B cell (primary cell): ENCODE results near the gene PTPRT. TPM values are rescaled to one million over a fixed set of nuclear protein-coding genes. Genes with fewer than 3 reads are reported as not detected.

Experiments used
- ATAC-seq: fragments of 200-7000 bp; cut with Tn5 transposase; one replicate; pipeline ENCODE4 v1.10.0; 2021; ENCODE audit warnings: low read depth, mild to moderate bottlenecking, moderate number of reproducible peaks, moderate library complexity
- CTCF ChIA-PET: fragments of 350-600 bp; sonication (Branson Sonifier 250); formaldehyde crosslinking; loops from one replicate; lab custom pipeline; 2021; ENCODE audit warnings: antibody characterized with exemption, inconsistent platforms; lab: Charles Lee
- POLR2A ChIA-PET: fragments of 350-600 bp; sonication (Branson Sonifier 250); formaldehyde crosslinking; loops from one replicate; lab custom pipeline; 2021; ENCODE audit warnings: antibody characterized with exemption; lab: Charles Lee
- DNase-seq: peaks from one replicate; pipeline ENCODE4 v3.0.0; 2013
- H2AFZ ChIP-seq: 2 replicates; pipeline ENCODE4 v1.6.1; 2012; ENCODE audit warnings: mild to moderate bottlenecking, low read depth, low read length; ENCODE audit not compliant: insufficient read depth, poor library complexity, severe bottlenecking
- H3K27ac ChIP-seq, 2 donors: 1 replicate in 1 of 2; 2 replicates in 1 of 2; pipeline ENCODE4 v1.5.1; 2012 to 2013; ENCODE audit warnings: low read length in 2 of 2, mild to moderate bottlenecking in 2 of 2, moderate library complexity in 1 of 2
- H3K27me3 ChIP-seq, 4 experiments: fragments of 200-600 bp in 1 of 4; sonication (generic) in 1 of 4; replicated peaks in 1 of 4; 1 replicate in 2 of 4; 2 replicates in 2 of 4; pipeline versions ENCODE4 v1.6.1 to v1.7.0; 2013 to 2016; ENCODE audit warnings: low read length in 3 of 4, mild to moderate bottlenecking in 2 of 4, mixed read lengths in 1 of 4, moderate library complexity in 1 of 4; ENCODE audit not compliant: insufficient read depth in 4 of 4, control insufficient read depth in 3 of 4; ENCODE audit errors: control extremely low read depth in 1 of 4
- H3K36me3 ChIP-seq, 2 experiments: replicated peaks in 1 of 2; 1 replicate in 1 of 2; 2 replicates in 1 of 2; pipeline versions ENCODE4 v1.6.1 to v1.7.1; 2013; ENCODE audit warnings: low read length in 1 of 2; ENCODE audit not compliant: insufficient read depth in 2 of 2, control insufficient read depth in 1 of 2; ENCODE audit errors: control extremely low read depth in 1 of 2, extremely low read depth in 1 of 2
- H3K4me1 ChIP-seq, 2 donors: fragments of 200-600 bp in 1 of 2; sonication (generic) in 1 of 2; 1 replicate in 1 of 2; 2 replicates in 1 of 2; pipeline versions ENCODE4 v1.5.1 to v1.6.1; 2013 to 2017; ENCODE audit warnings: low read length in 2 of 2; ENCODE audit not compliant: control insufficient read depth in 2 of 2, insufficient read depth in 2 of 2
- H3K4me2 ChIP-seq: replicated peaks from 2 replicates; pipeline ENCODE3; 2012; ENCODE audit warnings: mild to moderate bottlenecking, low read depth, low read length; ENCODE audit not compliant: poor library complexity, severe bottlenecking
- H3K4me3 ChIP-seq, 5 experiments: fragments of 200-600 bp in 1 of 5; sonication (generic) in 1 of 5; 1 replicate in 3 of 5; 2 replicates in 2 of 5; pipeline versions ENCODE4 v1.5.1 to v1.7.0; 2011 to 2016; ENCODE audit warnings: low read length in 4 of 5, mild to moderate bottlenecking in 4 of 5, low read depth in 2 of 5, control low read depth in 1 of 5, moderate library complexity in 1 of 5; ENCODE audit not compliant: insufficient read depth in 1 of 5; ENCODE audit errors: control extremely low read depth in 1 of 5, extremely low read depth in 1 of 5
- H3K79me2 ChIP-seq: fragments of 200-600 bp; sonication (generic); one replicate; pipeline ENCODE4 v1.6.0; 2016; ENCODE audit warnings: low read length; ENCODE audit not compliant: control insufficient read depth, insufficient read depth
- H3K9ac ChIP-seq: fragments of 200-600 bp; sonication (generic); 2 replicates; pipeline ENCODE4 v1.6.1; 2017; ENCODE audit warnings: mild to moderate bottlenecking, low read length, moderate library complexity
- H3K9me3 ChIP-seq, 3 donors: one replicate each; pipeline versions ENCODE4 v1.6.1 to v1.7.1; 2013; ENCODE audit warnings: low read length in 2 of 3; ENCODE audit not compliant: control insufficient read depth in 2 of 3, insufficient read depth in 1 of 3; ENCODE audit errors: control extremely low read depth in 1 of 3
- H4K20me1 ChIP-seq: 2 replicates; pipeline ENCODE4 v1.6.0; 2012; ENCODE audit warnings: mild to moderate bottlenecking, low read length; ENCODE audit not compliant: insufficient read depth, control insufficient read depth, poor library complexity, severe bottlenecking
- H3K27ac Mint-ChIP-seq: one replicate; pipeline ENCODE4 v1.8.0; 2021; ENCODE audit warnings: mixed read lengths
- H3K27me3 Mint-ChIP-seq: one replicate; pipeline ENCODE4 v1.8.0; 2021; ENCODE audit warnings: mixed read lengths
- H3K4me1 Mint-ChIP-seq: one replicate; pipeline ENCODE4 v1.8.0; 2021; ENCODE audit warnings: mixed read lengths
- H3K4me3 Mint-ChIP-seq: one replicate; pipeline ENCODE4 v1.8.0; 2021; ENCODE audit warnings: mixed read lengths
- H3K9me3 Mint-ChIP-seq: one replicate; pipeline ENCODE4 v1.8.0; 2022; ENCODE audit warnings: mixed read lengths; ENCODE audit not compliant: insufficient read depth
- EZH2 ChIP-seq: IDR thresholded peaks from 2 replicates; pipeline ENCODE4 v1.6.1; 2012; ENCODE audit warnings: borderline replicate concordance, low read depth, mild to moderate bottlenecking, moderate library complexity, low read length; ENCODE audit not compliant: insufficient read depth, poor library complexity, severe bottlenecking
- WGBS: methylation state at CpG from one replicate; pipeline ENCODE4 v1.1.5; 2013; ENCODE audit warnings: missing lambda C conversion rate; ENCODE audit not compliant: insufficient coverage; 5-methylcytosine and 5-hydroxymethylcytosine counted together
- intact Hi-C: fragments of 100-400 bp; cut with micrococcal nuclease; formaldehyde crosslinking; loops from one replicate; pipeline ENCODE4 v1.10.0; 2022
- polyA plus RNA-seq: library from polyadenylated mRNA; depleted of rRNA; stranded (reverse); fragments of >200 nt; gene quantifications from 2 replicates; pipeline ENCODE4 v1.2.3, GENCODE V29; 2012
- total RNA-seq, 2 donors: library from RNA; stranded (reverse); fragments of 120-200 nt in 1 of 2; gene quantifications; 1 replicate in 1 of 2; 2 replicates in 1 of 2; pipeline versions ENCODE4 v1.2.3 to v1.2.4, GENCODE V29; 2013 to 2022
- TF ChIP-seq, protein P1 (sequence below): fragments of 200-600 bp; IDR thresholded peaks from one replicate; pipeline ENCODE4 v1.8.0; 2022; ENCODE audit warnings: antibody characterized with exemption, mild to moderate bottlenecking

The PTPRT gene
- total and polyA plus RNA-seq, 2 donors (not counting 1 experiment from before 2014, with no cell fraction given) = not detected

DNA sequence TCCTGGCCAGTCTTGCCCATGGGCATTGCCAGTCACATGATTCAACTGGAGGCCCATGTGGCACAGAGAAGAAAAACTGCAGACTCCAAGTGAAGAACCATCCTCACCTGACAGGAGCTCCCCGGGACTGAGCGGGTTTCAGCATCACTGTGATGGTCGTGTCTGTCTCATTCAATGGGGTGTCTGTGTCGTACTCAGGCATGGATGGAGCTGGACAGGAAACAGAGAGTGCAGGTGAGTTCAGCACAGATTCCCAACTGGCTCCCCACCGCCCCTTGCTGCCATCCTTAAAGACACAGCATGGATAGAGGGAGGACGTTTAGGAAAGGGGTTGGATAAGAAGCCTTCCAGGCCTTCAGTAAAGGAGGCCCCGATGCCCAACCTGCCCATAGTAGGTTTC, 839.2 kb downstream of the PTPRT start:
- intact Hi-C loops = no loop called here
- TF ChIP-seq, protein P1, sequence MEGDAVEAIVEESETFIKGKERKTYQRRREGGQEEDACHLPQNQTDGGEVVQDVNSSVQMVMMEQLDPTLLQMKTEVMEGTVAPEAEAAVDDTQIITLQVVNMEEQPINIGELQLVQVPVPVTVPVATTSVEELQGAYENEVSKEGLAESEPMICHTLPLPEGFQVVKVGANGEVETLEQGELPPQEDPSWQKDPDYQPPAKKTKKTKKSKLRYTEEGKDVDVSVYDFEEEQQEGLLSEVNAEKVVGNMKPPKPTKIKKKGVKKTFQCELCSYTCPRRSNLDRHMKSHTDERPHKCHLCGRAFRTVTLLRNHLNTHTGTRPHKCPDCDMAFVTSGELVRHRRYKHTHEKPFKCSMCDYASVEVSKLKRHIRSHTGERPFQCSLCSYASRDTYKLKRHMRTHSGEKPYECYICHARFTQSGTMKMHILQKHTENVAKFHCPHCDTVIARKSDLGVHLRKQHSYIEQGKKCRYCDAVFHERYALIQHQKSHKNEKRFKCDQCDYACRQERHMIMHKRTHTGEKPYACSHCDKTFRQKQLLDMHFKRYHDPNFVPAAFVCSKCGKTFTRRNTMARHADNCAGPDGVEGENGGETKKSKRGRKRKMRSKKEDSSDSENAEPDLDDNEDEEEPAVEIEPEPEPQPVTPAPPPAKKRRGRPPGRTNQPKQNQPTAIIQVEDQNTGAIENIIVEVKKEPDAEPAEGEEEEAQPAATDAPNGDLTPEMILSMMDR = no peak
- TF ChIP-seq EZH2 = no peak
- no peaks in the 10 kb centered on the region for H3K27me3 ChIP-seq
- H3K9me3 ChIP-seq = no peaks in the 10 kb centered on the region
- H3K4me3 Mint-ChIP-seq = no peak overlapping the region
- no peak overlapping the region for H3K27ac Mint-ChIP-seq
- DNase-seq = no peak
- no peaks in the 10 kb centered on the region for H3K27me3 Mint-ChIP-seq
- H3K9me3 Mint-ChIP-seq = no peaks in the 10 kb centered on the region
- H3K4me1 ChIP-seq = no peaks in the 10 kb centered on the region
- no peaks in the 10 kb centered on the region for H3K79me2 ChIP-seq
- H3K9ac ChIP-seq = no peak overlapping the region
- no peak overlapping the region for H3K4me2 ChIP-seq
- no peak overlapping the region for H2AFZ ChIP-seq
- H3K4me3 ChIP-seq = no peak overlapping the region
- no peak for ATAC-seq
- ChIA-PET POLR2A (no interaction called here), CTCF (no interaction called here)
- H3K4me1 Mint-ChIP-seq = no peaks in the 10 kb centered on the region
- H3K36me3 ChIP-seq = no peaks in the 10 kb centered on the region
- no peaks in the 10 kb centered on the region for H4K20me1 ChIP-seq
- WGBS = 79% methylated on average over 5 of the region's 7 CpGs
- H3K27ac ChIP-seq = no peak overlapping the region

DNA sequence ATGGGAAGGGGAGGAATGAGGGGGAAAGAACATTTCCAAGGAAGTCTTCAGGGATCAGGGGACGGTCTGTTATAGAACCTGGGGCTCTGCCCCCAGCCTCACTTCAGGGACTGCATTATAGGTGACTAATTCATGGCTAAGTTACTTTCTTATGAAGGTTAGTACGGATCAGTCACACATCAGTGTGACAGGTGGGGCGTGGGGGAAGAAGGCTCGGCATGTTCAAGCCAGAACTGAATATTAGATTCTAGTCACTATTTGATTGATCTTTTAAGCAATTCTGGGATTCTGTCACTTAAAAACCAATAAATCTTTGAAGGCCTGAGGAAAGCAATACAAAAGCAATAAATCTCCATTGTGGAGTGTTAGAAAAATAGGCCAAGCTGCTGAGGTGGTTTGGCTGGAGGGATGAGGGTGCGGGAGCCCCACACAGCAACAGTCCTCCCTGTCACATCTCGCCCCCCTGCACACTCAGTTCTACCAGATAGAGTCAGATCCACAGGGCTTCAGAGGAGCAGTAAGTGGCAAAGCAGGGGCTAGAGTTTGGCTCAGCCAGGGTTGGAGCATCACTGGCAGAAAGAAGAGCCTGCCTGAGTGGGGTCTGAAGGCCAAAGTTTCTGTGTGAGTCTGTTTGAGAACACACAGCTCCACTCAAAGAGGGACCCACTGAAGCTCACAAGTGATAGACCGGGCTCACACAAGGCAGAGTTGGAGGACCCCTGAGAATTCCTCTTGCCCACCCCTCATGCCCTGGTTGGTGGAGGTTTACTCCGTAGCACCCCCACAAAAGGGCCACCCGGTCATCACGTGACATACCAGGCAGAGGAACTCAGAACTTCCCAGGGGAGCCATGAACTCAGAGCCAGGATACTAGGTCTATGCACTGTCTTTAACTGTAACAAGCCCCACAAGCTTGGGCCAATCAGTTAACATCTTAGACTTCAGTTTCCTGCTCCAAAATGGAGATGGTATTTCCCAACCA, 843.2 kb downstream of the PTPRT start:
- no peak for TF ChIP-seq EZH2
- TF ChIP-seq, protein P1 = no peak
- no peaks in the 10 kb centered on the region for H3K27me3 ChIP-seq
- intact Hi-C loops = no loop called here
- H3K4me2 ChIP-seq = no peak overlapping the region
- CTCF ChIA-PET = no interaction called here
- no peak overlapping the region for H3K9ac ChIP-seq
- H3K4me1 Mint-ChIP-seq = no peaks in the 10 kb centered on the region
- H3K27ac Mint-ChIP-seq = no peak overlapping the region
- no peaks in the 10 kb centered on the region for H3K27me3 Mint-ChIP-seq
- no peak overlapping the region for H3K4me3 ChIP-seq
- no peak overlapping the region for H3K27ac ChIP-seq
- H3K79me2 ChIP-seq = no peaks in the 10 kb centered on the region
- no peaks in the 10 kb centered on the region for H3K4me1 ChIP-seq
- POLR2A ChIA-PET = no interaction called here
- H3K36me3 ChIP-seq = no peaks in the 10 kb centered on the region
- H2AFZ ChIP-seq = no peak overlapping the region
- H3K9me3 Mint-ChIP-seq = no peaks in the 10 kb centered on the region
- WGBS = 90% methylated on average over 5 of the region's 10 CpGs
- H4K20me1 ChIP-seq = no peaks in the 10 kb centered on the region
- H3K9me3 ChIP-seq = peaks cover 0 to 4% (median 0%) of the 10 kb centered on the region in 3 donors
- no peak for ATAC-seq
- no peak for DNase-seq
- H3K4me3 Mint-ChIP-seq = no peak overlapping the region
